ENCODE results near the gene MYLK.

MYLK gene

DNA sequence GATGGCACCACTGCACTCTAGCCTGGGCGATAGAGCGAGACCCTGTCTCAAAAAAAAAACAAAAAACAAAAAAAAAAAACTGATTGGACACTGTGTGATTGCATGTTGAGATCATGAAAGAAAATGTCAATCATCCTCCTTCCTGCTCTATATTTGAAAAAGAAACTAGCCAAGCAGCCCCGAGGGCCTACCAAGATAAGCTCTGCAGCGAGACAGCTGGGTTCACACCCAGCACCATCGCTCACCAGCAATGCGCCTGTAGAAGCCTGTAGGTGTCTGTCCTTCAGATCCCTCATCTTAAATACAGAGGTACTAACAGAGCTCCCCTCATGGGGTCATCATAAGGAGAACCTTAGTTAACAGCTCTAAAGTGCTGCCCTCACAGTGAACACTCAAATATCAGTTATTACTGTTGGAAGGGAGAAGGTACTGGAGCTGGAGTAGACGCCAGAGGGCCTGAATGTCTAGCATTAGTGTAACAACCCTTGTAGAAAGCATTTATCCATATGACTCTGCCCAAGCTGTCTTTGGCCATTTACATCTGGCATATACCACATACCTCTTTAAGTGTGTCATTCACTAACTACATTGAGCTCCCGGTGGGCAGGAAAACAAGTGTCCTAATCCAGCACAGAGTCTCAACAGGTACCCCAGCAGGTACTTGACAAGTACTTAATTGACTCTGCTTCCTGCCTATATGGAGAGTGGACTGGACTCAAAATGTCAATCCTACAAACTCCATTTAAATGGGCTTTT, 22.9 kb downstream of the MYLK start:
- Histone ChIP-seq H2AFZ (ENCODE audit: low read length) (no peak overlapping the region), H3K4me1 (ENCODE audit: insufficient read depth, low read length, severe bottlenecking) (no peaks in the 10 kb centered on the region), H3K27ac (ENCODE audit: low read depth, low read length, poor library complexity, severe bottlenecking) (no peak overlapping the region), H4K20me1 (ENCODE audit: insufficient read depth, low read length) (no peaks in the 10 kb centered on the region), H3K27me3 (ENCODE audit: insufficient read depth, low read length) (no peaks in the 10 kb centered on the region), H3K4me2 (ENCODE audit: low read length) (no peak overlapping the region), H3K9me2 (ENCODE audit: low read depth, low read length) (no peaks in the 10 kb centered on the region; the same call in 1 of the 2 replicates), H3K9ac (ENCODE audit: low read length) (no peak overlapping the region), H3K79me2 (ENCODE audit: insufficient read depth, low read length) (no peaks in the 10 kb centered on the region), H3K9me3 (ENCODE audit: low read length) (no peaks in the 10 kb centered on the region), H3K36me3 (ENCODE audit: insufficient read depth, low read length) (no peaks in the 10 kb centered on the region), H3K4me3 (ENCODE audit: low read depth, low read length, poor library complexity, severe bottlenecking) (no peak overlapping the region), H3F3A (ENCODE audit: insufficient read depth, low read length) (no peaks in the 10 kb centered on the region)
- TF ChIP-seq EZH2 (IDR thresholded peaks at IDR 0.05; ENCODE audit: borderline replicate concordance, low read length), result no peak
- TF ChIP-seq, protein P1, sequence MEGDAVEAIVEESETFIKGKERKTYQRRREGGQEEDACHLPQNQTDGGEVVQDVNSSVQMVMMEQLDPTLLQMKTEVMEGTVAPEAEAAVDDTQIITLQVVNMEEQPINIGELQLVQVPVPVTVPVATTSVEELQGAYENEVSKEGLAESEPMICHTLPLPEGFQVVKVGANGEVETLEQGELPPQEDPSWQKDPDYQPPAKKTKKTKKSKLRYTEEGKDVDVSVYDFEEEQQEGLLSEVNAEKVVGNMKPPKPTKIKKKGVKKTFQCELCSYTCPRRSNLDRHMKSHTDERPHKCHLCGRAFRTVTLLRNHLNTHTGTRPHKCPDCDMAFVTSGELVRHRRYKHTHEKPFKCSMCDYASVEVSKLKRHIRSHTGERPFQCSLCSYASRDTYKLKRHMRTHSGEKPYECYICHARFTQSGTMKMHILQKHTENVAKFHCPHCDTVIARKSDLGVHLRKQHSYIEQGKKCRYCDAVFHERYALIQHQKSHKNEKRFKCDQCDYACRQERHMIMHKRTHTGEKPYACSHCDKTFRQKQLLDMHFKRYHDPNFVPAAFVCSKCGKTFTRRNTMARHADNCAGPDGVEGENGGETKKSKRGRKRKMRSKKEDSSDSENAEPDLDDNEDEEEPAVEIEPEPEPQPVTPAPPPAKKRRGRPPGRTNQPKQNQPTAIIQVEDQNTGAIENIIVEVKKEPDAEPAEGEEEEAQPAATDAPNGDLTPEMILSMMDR (IDR thresholded peaks at IDR 0.05; ENCODE audit: low read length), result no peak

DNA sequence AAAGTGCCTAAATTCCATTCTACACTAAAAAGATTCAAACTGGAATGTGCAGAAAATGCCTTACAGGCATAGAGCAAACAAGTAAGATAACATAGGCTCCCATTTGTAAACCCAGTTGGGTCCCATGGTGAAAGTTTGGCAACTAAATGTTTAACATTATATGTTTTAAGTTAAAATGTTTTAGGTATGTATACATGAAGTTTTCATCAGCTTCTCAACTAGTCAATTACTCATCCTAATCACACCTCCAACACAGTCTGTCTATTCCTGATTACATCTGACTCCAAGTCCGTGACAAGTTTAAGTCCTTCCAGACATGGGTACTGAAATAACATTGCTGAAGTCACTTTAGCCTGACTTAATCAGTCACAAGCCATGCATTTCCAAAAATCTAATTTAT, 25.0 kb downstream of the MYLK start:
- Histone ChIP-seq H3K79me2 (ENCODE audit: insufficient read depth, low read length) (no peaks in the 10 kb centered on the region), H3F3A (ENCODE audit: insufficient read depth, low read length) (no peaks in the 10 kb centered on the region), H3K4me3 (ENCODE audit: low read depth, low read length, poor library complexity, severe bottlenecking) (no peak overlapping the region), H3K27ac (ENCODE audit: low read depth, low read length, poor library complexity, severe bottlenecking) (no peak overlapping the region), H2AFZ (ENCODE audit: low read length) (no peak overlapping the region), H3K9ac (ENCODE audit: low read length) (no peak overlapping the region), H3K9me3 (ENCODE audit: low read length) (no peaks in the 10 kb centered on the region), H3K27me3 (ENCODE audit: insufficient read depth, low read length) (no peaks in the 10 kb centered on the region), H3K36me3 (ENCODE audit: insufficient read depth, low read length) (no peaks in the 10 kb centered on the region), H3K9me2 (ENCODE audit: low read depth, low read length) (no peaks in the 10 kb centered on the region; the same call in 1 of the 2 replicates), H3K4me2 (ENCODE audit: low read length) (no peak overlapping the region), H4K20me1 (ENCODE audit: insufficient read depth, low read length) (no peaks in the 10 kb centered on the region), H3K4me1 (ENCODE audit: insufficient read depth, low read length, severe bottlenecking) (no peaks in the 10 kb centered on the region)
- TF ChIP-seq, protein P1 (IDR thresholded peaks at IDR 0.05; ENCODE audit: low read length), result no peak
- TF ChIP-seq EZH2 (IDR thresholded peaks at IDR 0.05; ENCODE audit: borderline replicate concordance, low read length), result no peak

DNA sequence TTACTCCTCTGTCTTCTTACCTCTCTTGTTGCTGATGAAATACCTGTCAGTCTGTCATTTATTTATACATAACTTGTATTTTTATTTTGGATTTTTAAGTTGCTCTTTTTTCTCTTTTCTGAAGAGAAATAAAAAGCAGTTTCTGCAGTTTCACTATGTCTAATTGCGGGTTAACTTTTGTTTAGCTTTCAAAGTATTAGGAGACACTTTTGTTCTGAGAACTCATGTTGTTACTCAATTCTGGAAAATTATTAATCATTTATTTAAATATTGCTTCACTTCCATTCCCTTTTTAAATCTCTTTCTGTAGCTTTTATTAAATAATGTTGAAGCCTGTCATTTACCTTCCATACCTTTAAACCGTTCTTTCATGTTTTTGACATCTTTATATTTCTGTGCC, 29.2 kb downstream of the MYLK start:
- no peak overlapping the region for H3K4me2 ChIP-seq (ENCODE audit: low read length)
- no peaks in the 10 kb centered on the region for H3K36me3 ChIP-seq (ENCODE audit: insufficient read depth, low read length)
- H3K4me1 ChIP-seq (ENCODE audit: insufficient read depth, low read length, severe bottlenecking), result no peaks in the 10 kb centered on the region
- H2AFZ ChIP-seq (ENCODE audit: low read length), result no peak overlapping the region
- H3K9me3 ChIP-seq (ENCODE audit: low read length), result no peaks in the 10 kb centered on the region
- H3K79me2 ChIP-seq (ENCODE audit: insufficient read depth, low read length), result no peaks in the 10 kb centered on the region
- no peaks in the 10 kb centered on the region for H3K27me3 ChIP-seq (ENCODE audit: insufficient read depth, low read length)
- H3K9ac ChIP-seq (ENCODE audit: low read length), result no peak overlapping the region
- H3F3A ChIP-seq (ENCODE audit: insufficient read depth, low read length), result no peaks in the 10 kb centered on the region
- no peaks in the 10 kb centered on the region; the same call in 1 of the 2 replicates for H3K9me2 ChIP-seq (ENCODE audit: low read depth, low read length)
- H3K27ac ChIP-seq (ENCODE audit: low read depth, low read length, poor library complexity, severe bottlenecking), result no peak overlapping the region
- no peak overlapping the region for H3K4me3 ChIP-seq (ENCODE audit: low read depth, low read length, poor library complexity, severe bottlenecking)
- TF ChIP-seq EZH2 (IDR thresholded peaks at IDR 0.05; ENCODE audit: borderline replicate concordance, low read length), result no peak
- TF ChIP-seq, protein P1 (IDR thresholded peaks at IDR 0.05; ENCODE audit: low read length), result no peak
- H4K20me1 ChIP-seq (ENCODE audit: insufficient read depth, low read length), result no peaks in the 10 kb centered on the region

All from OCI-LY1 (cell line).